ENCODE measurements around the gene NEK10. TPM values are rescaled to one million over a fixed set of nuclear protein-coding genes. Genes with fewer than 3 reads are reported as not detected.
"Not testable (repeated sequence)": the region's sequence is repeated elsewhere in the genome, so short reads cannot be mapped to it uniquely, and the experiment has no call there.

NEK10 gene
- total RNA-seq, 2 donors from 2014 or later: 0.65 to 1.5 TPM

DNA sequence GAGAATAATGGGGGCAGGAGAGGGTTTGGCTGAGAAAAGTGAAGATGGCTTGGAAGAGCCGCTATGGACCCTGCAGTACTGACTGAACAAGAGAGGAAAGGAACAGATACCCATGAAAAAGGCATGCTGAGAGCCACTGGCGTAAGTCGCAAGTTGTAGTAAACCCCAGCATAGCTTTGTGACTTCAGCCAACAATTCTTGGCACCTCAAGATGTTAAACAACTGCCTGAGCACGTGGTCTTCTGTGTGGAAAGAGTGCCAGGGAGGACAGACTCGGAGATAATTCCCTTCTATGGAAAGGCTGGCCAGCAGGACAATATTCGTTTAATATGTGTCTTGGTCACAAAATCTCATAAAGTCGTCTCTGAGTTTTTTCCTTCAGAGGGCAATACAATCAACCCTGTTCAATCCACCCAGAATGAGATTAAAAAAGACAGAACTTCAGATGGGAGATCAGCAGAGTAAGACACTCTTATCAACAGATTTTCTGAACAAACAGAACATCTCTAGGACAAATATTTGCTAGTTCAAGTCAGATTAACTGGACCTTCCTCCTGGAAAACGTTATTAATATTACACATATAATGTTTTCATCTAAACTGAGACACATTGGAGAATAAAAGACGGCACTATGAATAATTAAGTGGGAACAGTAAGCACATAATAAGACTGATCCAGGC, 49.2 kb downstream of the NEK10 start:
- no peak for DNase-seq (ENCODE audit: low spot score)
- intact Hi-C loops (cut with DNase I): loop anchor here in 1 of 2 donors (10.0 kb wide), 1 partner anchor 365 kb away; no protein-coding TSS in a partner anchor

DNA sequence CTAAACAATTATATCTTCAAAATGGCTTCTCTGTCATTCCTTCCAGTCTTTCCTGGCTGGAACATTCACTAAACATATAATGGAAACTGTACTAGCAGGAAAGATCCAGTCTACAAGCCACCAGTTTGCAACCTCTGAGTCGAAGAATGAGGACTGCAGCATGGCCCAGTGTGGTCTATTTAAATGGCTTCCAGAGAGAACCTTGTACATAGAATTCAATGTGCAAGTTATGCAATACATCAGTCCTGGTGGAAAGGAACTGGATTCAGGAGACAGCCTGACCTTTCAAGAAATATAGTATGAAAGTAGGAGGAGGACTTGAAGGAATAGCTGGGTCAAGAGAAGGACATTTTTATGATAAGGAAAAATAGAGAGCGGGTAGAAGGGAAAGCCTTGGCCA, 49.9 kb downstream of the NEK10 start:
- no peak for DNase-seq (ENCODE audit: low spot score)
- intact Hi-C loops (cut with DNase I): loop anchor here in 1 of 2 donors (10.0 kb wide), 1 partner anchor 365 kb away; no protein-coding TSS in a partner anchor

DNA sequence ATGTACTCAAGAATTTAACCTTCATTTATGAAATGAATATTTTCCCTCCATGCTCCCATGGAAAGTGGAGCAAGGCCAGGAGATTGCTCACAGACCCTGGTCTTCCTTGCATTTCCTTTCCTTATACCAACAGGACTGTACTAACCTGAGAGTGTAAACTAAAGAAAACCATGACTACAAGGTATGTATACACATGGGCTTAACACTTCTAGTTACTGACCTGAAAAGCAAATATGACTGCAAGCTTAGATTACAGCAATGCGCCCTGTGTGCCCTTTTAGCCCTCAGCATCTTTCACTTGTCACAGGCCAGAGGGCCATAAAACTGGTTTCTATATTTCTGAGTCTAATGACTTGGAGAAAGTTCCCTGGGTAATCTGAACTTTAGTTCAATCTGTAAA, 52.1 kb downstream of the NEK10 start:
- no peak for DNase-seq (ENCODE audit: low spot score)

DNA sequence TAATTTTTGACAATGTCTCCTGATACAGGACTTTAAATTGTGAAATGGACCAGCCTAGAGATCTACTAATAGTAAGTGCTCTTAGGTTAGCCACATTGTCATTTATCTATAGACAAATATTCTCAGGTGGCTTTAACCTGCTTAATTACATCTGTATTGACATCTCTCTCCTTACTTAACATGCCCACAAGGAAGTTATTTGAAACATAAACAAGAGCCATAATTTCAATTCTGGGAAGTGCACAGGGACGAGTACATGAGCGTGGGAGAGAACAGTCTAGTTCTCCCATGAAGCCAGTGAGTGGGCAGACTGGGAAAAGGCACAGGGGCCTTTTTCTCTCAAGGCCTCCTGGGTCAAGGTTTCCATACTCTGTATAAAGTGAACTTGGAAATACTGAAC, 54.2 kb downstream of the NEK10 start:
- DNase-seq (ENCODE audit: low spot score): no peak
- intact Hi-C loops (cut with DNase I): loop anchor here in 1 of 2 donors (10.0 kb wide), 1 partner anchor 370 kb away; no protein-coding TSS in a partner anchor

More for the DNA sequence above, 52.1 kb downstream of the NEK10 start:
- intact Hi-C loops (cut with DNase I): loop anchor here in 1 of 2 donors (10.0 kb wide), 1 partner anchor 368 kb away; no protein-coding TSS in a partner anchor

DNA sequence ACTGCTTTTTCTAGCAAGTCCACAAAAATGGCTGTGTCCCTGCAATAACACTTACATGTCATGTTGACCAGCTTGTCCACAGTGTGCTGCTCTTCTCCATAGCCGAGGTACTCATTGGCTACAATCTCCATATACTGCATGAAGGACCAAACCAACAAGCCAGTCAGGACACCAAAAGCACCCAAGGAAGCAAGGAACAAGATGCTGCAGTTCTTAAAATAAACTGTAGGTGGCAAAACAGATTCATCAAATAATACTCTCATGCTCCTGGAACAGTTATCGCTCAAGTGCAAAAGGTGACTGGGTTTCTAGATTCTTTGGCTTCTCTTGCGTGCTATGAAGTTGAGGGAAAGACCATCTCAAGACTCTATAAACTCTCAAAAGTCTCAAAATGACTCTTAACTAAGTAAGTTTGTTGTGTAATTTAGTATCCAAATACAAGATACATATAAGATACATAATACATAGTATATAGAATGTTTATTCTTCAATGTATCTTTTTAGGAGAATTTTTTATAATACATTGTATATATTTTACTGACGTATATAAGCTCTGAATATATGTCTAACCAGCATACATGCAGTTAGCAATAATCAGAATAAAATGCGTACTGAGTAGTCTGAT, 57.0 kb downstream of the NEK10 start:
- DNase-seq (ENCODE audit: low spot score): no peak
- intact Hi-C loops (cut with DNase I): loop anchor here in 1 of 2 donors (10.0 kb wide), 1 partner anchor 373 kb away; no protein-coding TSS in a partner anchor

DNA sequence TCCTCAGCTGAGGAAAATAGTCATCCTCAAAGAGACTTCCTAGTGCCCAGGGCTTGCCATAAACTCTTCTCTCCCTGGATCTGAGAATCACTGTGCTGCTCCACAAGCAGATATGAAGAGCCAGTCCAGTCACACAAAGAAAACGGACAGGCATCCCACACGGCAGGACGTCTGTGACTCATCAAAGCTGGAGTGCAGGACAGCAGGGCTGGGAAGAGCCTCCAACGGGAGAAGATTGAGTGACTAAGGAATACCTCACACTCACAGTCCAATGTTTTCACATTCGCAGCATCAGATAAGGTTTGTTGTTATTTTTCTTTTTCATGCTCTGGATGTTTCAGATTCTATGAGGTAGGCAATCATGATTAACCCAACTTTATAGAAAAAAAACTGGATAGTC, 57.8 kb downstream of the NEK10 start:
- intact Hi-C loops (cut with DNase I): loop anchor here in 1 of 2 donors (10.0 kb wide), 1 partner anchor 373 kb away; no protein-coding TSS in a partner anchor
- no peak for DNase-seq (ENCODE audit: low spot score)

DNA sequence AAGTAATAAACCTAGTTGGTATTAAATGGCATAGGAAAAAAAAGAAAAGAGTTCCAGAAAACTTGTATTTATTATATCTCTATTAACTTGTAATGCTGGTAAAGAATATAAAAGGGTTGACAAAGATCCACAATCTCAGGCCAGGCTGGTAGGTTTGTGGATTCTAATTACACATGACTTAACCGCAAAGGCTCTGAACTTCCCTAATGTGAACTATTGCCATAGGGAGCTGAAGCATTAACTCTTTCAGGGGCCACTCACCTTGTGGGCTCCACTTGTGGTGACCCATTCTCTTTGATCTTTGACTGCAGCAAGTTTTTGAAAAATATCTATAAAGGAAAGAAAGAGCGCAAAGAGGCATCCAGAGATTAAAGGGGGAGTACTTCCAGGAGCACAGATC, 58.5 kb downstream of the NEK10 start:
- intact Hi-C loops (cut with DNase I): loop anchor here in 1 of 2 donors (10.0 kb wide), 1 partner anchor 374 kb away; no protein-coding TSS in a partner anchor
- no peak for DNase-seq (ENCODE audit: low spot score)

DNA sequence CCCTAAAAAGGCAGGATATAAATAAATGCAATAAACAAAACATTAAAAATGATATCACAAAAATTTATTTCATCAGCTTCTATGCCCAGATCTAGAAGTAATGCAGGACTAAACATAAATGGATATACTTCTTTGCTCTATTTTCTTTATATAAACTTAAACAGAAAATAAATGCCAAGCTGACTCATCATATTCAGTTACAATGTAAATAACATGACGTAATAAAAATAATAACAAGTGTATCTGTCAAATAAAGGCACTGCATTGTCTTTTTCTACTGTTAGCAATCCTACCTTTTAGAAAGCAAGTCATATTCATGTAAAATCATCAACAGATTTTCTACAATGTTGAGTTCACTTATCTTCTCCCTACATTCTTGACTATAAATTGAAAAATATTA, 61.6 kb downstream of the NEK10 start:
- intact Hi-C loops (cut with DNase I): no loop called here
- no peak for DNase-seq (ENCODE audit: low spot score)

DNA sequence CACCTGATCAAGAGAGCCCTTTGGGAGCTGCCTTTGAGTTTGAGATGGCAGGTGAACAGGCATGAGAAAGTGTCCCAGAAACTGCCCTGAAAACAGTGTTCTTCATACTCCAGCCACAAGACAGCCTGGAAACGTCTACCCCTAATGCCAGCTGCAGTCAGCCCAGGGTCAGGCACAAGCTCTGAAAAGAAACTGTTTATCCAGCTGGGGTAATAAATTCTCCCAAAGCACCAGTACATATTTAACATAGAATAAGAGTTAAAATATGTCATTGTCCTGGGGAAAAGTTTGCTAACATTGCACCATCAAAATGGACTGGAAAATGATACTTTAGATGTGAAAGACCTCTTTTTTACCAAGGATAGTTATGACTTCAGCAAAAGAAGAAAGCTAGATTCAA, 66.3 kb downstream of the NEK10 start:
- DNase-seq (ENCODE audit: low spot score): no peak
- intact Hi-C loops (cut with DNase I): no loop called here

DNA sequence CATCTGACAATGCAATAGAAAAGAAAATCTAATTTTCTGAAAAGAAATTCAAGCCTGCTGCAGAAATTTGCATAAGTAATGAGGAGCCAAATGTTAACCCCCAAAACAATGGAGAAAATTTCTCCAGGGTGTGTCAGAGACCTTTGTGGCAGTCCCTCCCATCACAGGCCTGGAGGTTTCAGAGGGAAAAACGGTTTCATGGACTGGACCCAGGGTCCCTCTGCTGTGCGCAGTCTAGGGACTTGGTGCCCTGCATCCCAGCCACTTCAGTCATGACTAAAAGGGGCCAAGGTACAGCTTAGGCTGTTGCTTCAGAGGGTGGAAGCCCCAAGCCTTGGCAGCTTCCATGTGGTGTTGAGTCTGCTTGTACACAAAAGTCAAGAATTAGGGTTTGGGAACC, 70.2 kb downstream of the NEK10 start:
- not testable (repeated sequence) for DNase-seq (ENCODE audit: low spot score)
- intact Hi-C loops (cut with DNase I): loop anchor here in 1 of 2 donors (5.0 kb wide), 1 partner anchor 257 kb away; no protein-coding TSS in a partner anchor

DNA sequence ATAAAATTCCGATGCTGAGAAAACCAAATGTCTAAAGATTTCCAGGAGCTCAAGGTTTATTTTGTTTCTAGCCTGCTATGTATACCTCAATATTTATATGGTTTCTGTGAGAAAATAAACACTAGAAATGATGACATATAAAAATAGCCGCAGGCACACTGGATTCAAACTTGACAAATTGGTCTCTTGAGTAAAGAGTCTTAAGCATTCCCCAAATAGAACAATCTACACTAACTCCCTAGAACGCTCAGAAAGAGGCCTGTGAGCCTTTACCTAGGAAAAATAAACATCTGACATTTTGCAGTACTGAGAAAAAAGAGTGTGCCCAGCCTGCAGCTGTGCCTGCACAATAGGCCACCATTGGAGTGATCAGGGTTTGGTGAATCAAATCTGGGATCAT, 75.2 kb downstream of the NEK10 start:
- DNase-seq (ENCODE audit: low spot score): no peak

DNA sequence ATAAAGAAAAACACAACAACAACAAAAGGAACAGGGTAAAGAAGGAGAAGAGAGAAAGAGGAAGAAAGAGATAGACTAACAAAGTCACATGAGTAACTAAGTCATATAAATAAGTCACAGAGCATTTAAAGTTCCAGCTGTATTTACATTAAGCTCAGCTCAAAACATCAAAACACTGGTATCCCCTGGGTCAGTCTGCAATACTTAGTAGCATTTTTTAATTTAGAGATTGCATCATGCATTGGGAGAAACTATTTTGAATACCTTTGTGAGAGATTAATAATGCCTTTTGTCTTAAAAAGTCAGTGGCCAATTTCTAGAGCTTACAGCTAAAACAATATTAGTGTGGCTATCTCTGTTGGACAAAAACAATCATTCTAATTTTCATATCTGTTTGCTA, 78.4 kb downstream of the NEK10 start:
- DNase-seq (ENCODE audit: low spot score): no peak
- intact Hi-C loops (cut with DNase I): no loop called here

More for the DNA sequence above, 75.2 kb downstream of the NEK10 start:
- intact Hi-C loops (cut with DNase I): no loop called here

DNA sequence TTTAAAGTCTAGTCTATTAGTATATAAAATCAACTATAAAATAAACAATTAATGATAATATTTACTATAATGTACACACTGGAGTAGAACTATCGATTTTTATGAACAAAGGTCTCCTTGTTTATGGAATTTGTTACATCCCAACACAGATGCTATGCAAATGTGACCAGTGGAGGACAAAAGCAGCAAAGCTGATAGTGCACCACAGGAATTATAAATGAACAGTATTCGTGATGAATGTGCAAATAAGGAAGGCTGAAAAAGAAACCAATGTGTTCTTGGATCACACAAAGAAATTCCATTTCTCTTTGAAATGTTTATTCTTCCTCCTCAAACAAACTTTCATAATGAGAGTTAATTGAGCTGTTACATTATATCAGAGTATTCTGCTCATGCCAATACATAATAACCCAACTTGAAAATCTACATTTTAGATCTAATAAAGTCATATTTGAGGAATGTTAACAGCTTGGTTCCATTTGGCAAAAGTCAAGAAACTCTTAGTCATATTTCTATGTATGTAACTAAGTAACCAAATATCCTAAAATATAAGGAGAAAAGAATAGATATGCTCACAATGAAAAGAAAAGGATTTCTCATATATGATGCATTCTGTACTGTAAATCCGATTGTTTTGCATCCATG, 79.3 kb downstream of the NEK10 start:
- no peak for DNase-seq (ENCODE audit: low spot score)
- intact Hi-C loops (cut with DNase I): no loop called here

DNA sequence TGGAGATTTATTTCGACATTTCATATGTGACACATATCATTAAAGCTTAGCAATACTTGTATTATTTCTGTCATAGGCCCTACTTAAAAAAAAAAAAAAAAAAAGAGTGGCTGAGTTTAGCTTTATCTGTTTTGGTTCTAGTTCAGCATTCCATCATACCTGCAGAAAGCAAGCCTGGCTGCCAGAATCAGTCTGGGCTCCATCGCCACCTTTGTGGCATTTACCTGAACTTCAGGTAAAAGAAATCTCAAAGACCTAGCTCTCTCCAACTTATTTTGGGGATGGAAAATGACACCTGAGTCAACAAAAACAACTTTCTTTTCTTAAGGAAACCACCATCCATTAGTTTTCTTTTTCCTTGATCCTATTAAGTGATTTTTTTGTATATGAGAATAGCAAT, 82.1 kb downstream of the NEK10 start:
- no peak for DNase-seq (ENCODE audit: low spot score)
- intact Hi-C loops (cut with DNase I): no loop called here

DNA sequence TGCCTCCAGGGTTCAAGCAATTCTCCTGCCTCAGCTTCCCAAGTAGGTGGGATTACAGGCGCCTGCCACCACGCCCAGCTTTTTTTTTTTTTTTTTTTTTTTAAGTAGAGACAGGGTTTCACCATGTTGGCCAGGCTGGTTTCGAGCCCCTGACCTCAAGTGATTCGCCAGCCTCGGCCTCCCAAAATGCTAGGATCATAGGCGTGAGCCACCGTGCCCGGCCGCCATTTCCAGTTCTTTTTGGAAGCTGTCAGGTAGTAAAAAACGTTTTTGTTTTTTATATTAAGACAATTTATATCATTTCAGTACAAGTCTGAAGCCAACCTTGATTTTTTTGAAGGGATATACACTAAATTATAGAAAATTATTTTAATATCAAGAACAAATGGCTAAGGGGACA, 82.7 kb downstream of the NEK10 start:
- DNase-seq (ENCODE audit: low spot score); intact Hi-C loops (cut with DNase I): not testable (repeated sequence)

DNA sequence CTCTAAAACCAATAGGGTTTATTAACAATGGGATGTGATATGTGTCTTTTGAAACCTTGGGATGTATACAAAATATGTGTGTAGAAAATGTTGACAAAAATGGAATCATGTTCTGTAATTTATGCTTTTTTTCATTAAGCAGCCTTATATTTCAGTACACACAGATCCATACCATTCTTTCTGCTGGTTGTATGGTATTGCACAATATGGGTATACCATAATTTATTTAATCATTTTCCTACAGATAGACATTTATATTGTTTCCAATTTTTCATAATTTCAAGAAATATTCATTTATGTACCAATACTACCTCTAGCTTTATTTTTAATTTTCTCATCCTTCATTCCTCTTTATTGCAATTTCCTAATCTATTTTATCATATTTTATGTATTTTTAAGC, 83.5 kb downstream of the NEK10 start:
- intact Hi-C loops (cut with DNase I): no loop called here
- no peak for DNase-seq (ENCODE audit: low spot score)

DNA sequence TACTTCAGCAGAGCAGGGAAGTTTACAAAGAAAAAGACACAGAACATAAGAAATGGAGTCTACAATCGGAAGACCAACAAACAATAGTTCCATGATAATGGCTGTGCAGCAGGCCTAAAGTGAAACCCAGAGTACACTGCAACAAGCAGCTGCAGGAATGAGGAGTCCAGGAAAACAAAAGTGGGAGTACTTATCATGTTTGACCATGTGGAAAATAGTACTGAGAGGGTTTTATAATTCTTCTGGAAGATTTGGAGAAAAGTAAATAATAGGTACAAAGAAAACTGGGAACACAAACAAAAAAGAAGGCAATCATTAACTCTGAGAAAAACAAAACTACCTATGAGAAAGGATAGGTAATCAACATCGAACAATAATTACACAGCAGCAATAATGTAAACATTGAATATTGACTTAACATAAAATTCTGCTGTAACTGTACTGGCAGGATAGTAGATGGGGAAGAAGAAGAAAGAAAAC, 87.5 kb downstream of the NEK10 start:
- intact Hi-C loops (cut with DNase I): no loop called here
- DNase-seq (ENCODE audit: low spot score): no peak

DNA sequence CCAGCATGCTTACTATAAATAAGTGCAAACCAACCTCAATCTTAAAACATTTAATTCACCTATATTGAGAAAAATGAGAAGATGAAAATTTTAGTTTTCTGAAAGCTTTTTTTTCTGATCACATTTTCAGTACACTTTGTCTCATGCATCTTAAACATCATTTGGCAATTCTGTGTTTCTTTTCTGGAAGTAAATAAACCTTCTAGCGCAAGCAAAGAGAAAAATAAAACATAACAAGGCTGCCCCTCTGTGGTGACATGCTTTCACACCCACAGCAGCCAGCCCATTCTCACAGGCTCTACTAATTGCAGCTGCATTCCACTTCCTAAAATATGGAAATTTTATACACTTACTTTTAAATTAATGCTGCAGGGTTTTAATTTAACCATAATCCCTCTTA, 90.1 kb downstream of the NEK10 start:
- intact Hi-C loops (cut with DNase I): loop anchor here in 1 of 2 donors (10.0 kb wide), 1 partner anchor 144 kb away; no protein-coding TSS in a partner anchor
- no peak for DNase-seq (ENCODE audit: low spot score)

DNA sequence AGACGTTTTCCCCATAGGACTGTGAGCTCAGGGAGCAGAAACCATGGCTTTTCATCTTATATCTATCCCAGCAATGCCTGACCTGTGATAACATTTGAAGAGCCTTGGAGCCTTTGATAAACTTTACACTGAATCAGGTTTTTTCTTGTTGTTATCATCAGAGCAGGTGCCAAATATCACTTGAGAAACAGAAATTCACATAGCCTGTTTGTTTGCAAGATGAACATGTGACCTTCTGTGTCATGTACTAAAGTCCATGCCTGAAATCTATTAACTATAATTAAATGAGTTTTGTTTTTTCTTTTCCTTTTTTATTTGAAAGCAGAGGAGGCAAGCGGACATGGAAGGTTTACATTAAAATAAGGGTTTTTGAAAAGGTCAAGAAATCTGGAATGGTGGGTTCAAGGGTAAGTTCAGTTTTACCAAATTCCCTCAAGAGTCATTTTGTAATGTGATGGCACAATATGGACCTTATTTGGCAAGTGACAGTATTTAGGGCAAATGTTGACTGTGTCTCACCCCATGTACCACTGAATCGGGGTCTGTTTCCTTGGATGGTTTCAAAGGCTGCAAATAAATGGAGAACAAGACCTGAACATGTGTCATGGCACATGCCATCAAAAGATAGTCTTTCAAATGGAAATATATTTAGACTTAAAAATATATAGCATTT, 90.7 kb downstream of the NEK10 start:
- intact Hi-C loops (cut with DNase I): loop anchor here in 1 of 2 donors (10.0 kb wide), 1 partner anchor 144 kb away; no protein-coding TSS in a partner anchor

More for the DNA sequence above, 90.7 kb downstream of the NEK10 start:
- DNase-seq (ENCODE audit: low spot score): no peak

Data from posterior vena cava (tissue), 2 donors.